IMR-90 (cell line): ENCODE measurements around the gene MGAT1. TPM values are rescaled to one million over a fixed set of nuclear protein-coding genes. Genes with fewer than 3 reads are reported as not detected.
A peak's percentile ranks its signal among the peaks of the same experiment; 100 is the strongest.

Experiments used
- ATAC-seq: fragments of 200-7000 bp; cut with Tn5 transposase; 2 replicates; pipeline ENCODE4 v1.9.1; 2020; ENCODE audit warnings: low read depth, mild to moderate bottlenecking, moderate library complexity
- BruUV-seq: library from RNA; stranded (reverse); fragments of 400-500 nt; replicated peaks from 2 replicates; lab custom pipeline; 2021; lab: Mats Ljungman, UMichigan
- CTCF ChIA-PET: fragments of 300-600 bp; formaldehyde crosslinking; extraction: SDS; loops from one replicate; lab custom pipeline; 2021; ENCODE audit warnings: antibody characterized with exemption; lab: Yijun Ruan, JAX
- POLR2A ChIA-PET: fragments of 300-600 bp; sonication (Branson Sonifier 250); formaldehyde crosslinking; loops from one replicate; lab custom pipeline; 2022; ENCODE audit warnings: antibody characterized with exemption; ENCODE audit not compliant: unreplicated experiment; lab: Charles Lee
- DNase-seq: peaks from one replicate; pipeline ENCODE4 v3.0.0; 2013
- H2AFZ ChIP-seq: replicated peaks from 2 replicates; pipeline ENCODE3; 2013; ENCODE audit warnings: low read length, mild to moderate bottlenecking; ENCODE audit not compliant: poor library complexity
- H2AK5ac ChIP-seq: 2 replicates; pipeline ENCODE4 v1.6.1; 2013; ENCODE audit warnings: low read depth, low read length, inconsistent platforms
- H2AK9ac ChIP-seq: replicated peaks from 2 replicates; pipeline ENCODE3; 2013; ENCODE audit warnings: mild to moderate bottlenecking, low read depth, low read length, moderate library complexity; ENCODE audit not compliant: poor library complexity
- H2BK120ac ChIP-seq: 2 replicates; pipeline ENCODE4 v1.6.1; 2013; ENCODE audit warnings: low read depth, low read length, inconsistent platforms
- H2BK15ac ChIP-seq: 3 replicates; pipeline ENCODE4 v1.6.1; 2013; ENCODE audit warnings: low read depth, low read length, inconsistent platforms
- H2BK20ac ChIP-seq: 2 replicates; pipeline ENCODE4 v1.6.1; 2013; ENCODE audit warnings: low read depth, mild to moderate bottlenecking, inconsistent platforms, low read length, moderate library complexity
- H2BK5ac ChIP-seq: 2 replicates; pipeline ENCODE4 v1.6.1; 2013; ENCODE audit warnings: mild to moderate bottlenecking, low read depth, low read length, inconsistent platforms; ENCODE audit not compliant: poor library complexity, severe bottlenecking
- H3K14ac ChIP-seq: replicated peaks from 2 replicates; pipeline ENCODE4 v1.6.1; 2013; ENCODE audit warnings: low read depth, low read length, inconsistent platforms
- H3K18ac ChIP-seq: 2 replicates; pipeline ENCODE4 v1.6.1; 2013; ENCODE audit warnings: low read depth, low read length, control low read depth
- H3K23ac ChIP-seq: 2 replicates; pipeline ENCODE4 v1.6.1; 2013; ENCODE audit warnings: low read depth, low read length, inconsistent platforms
- H3K27ac ChIP-seq: 2 replicates; pipeline ENCODE4 v1.5.1; 2013; ENCODE audit warnings: mild to moderate bottlenecking, control low read depth, low read length; ENCODE audit not compliant: insufficient read depth
- H3K27me3 ChIP-seq: 2 replicates; pipeline ENCODE4 v1.6.1; 2013; ENCODE audit warnings: low read length; ENCODE audit not compliant: control insufficient read depth, insufficient read depth
- H3K36me3 ChIP-seq: 2 replicates; pipeline ENCODE4 v1.6.1; 2013; ENCODE audit warnings: low read length, mixed read lengths; ENCODE audit not compliant: control insufficient read depth, insufficient read depth
- H3K4ac ChIP-seq: 2 replicates; pipeline ENCODE4 v1.6.1; 2013; ENCODE audit warnings: low read depth, low read length, inconsistent platforms
- H3K4me1 ChIP-seq: 2 replicates; pipeline ENCODE4 v1.6.1; 2013; ENCODE audit warnings: low read length, mixed read lengths; ENCODE audit not compliant: control insufficient read depth, insufficient read depth
- H3K4me2 ChIP-seq: 2 replicates; pipeline ENCODE4 v1.6.1; 2013; ENCODE audit warnings: low read depth, mild to moderate bottlenecking, control low read depth, low read length, moderate library complexity
- H3K4me3 ChIP-seq: 2 replicates; pipeline ENCODE4 v1.5.1; 2013; ENCODE audit warnings: low read depth, mild to moderate bottlenecking, control low read depth, low read length, moderate library complexity; ENCODE audit not compliant: insufficient read depth
- H3K56ac ChIP-seq: 2 replicates; pipeline ENCODE4 v1.6.1; 2013; ENCODE audit warnings: low read length, inconsistent platforms; ENCODE audit not compliant: insufficient read depth; ENCODE audit errors: extremely low read depth
- H3K79me1 ChIP-seq, 2 experiments: 2 replicates each; pipeline ENCODE4 v1.6.1; 2013; ENCODE audit warnings: low read length in 2 of 2, inconsistent platforms in 1 of 2, low read depth in 1 of 2
- H3K9ac ChIP-seq: 2 replicates; pipeline ENCODE4 v1.6.1; 2013; ENCODE audit warnings: low read depth, low read length, control low read depth
- H3K9me1 ChIP-seq: 2 replicates; pipeline ENCODE4 v1.6.1; 2013; ENCODE audit warnings: low read length, inconsistent platforms; ENCODE audit not compliant: insufficient read depth
- H3K9me3 ChIP-seq: 2 replicates; pipeline ENCODE4 v1.6.1; 2013; ENCODE audit warnings: low read length; ENCODE audit not compliant: control insufficient read depth, insufficient read depth
- H4K20me1 ChIP-seq: 2 replicates; pipeline ENCODE4 v1.6.1; 2013; ENCODE audit warnings: low read length, inconsistent platforms; ENCODE audit not compliant: insufficient read depth
- H4K5ac ChIP-seq: 2 replicates; pipeline ENCODE4 v1.6.1; 2013; ENCODE audit warnings: mild to moderate bottlenecking, low read depth, low read length, control low read depth
- H4K8ac ChIP-seq, 2 experiments: 2 replicates each; pipeline ENCODE4 v1.6.1; 2013; ENCODE audit warnings: low read depth in 2 of 2, low read length in 2 of 2, control low read depth in 1 of 2, inconsistent platforms in 1 of 2
- H4K91ac ChIP-seq: 2 replicates; pipeline ENCODE4 v1.6.1; 2013; ENCODE audit warnings: low read depth, low read length, inconsistent platforms; ENCODE audit not compliant: insufficient read depth
- FOS ChIP-seq: fragments of 150-350 bp; IDR thresholded peaks from 2 replicates; pipeline ENCODE4 v1.6.1; 2016; ENCODE audit warnings: low read depth, low read length
- MXI1 ChIP-seq: IDR thresholded peaks from 2 replicates; pipeline ENCODE4 v1.6.1; 2012; ENCODE audit warnings: low read depth, mild to moderate bottlenecking, low read length, moderate library complexity, borderline replicate concordance
- RAD21 ChIP-seq: IDR thresholded peaks from 2 replicates; pipeline ENCODE4 v1.6.1; 2012; ENCODE audit warnings: low read length, improper control_type of control experiment
- SMC3 ChIP-seq: fragments of 150-350 bp; IDR thresholded peaks from 2 replicates; pipeline ENCODE4 v1.6.1; 2016; ENCODE audit warnings: low read depth, mild to moderate bottlenecking, antibody characterized with exemption, low read length, moderate library complexity
- WGBS, 2 experiments: methylation state at CpG; one replicate each; pipeline versions ENCODE4 v1.1.5 to v1.1.7; 2013; ENCODE audit warnings: missing lambda C conversion rate in 2 of 2; ENCODE audit not compliant: insufficient read length in 1 of 2; ENCODE audit errors: extremely low coverage in 2 of 2; 5-methylcytosine and 5-hydroxymethylcytosine counted together
- dilution Hi-C: fragments of 300-500 bp; cut with HindIII; formaldehyde crosslinking; loops from one replicate; pipeline ENCODE4 v1.14.3; 2018; ENCODE audit warnings: low sequenced_read_pairs; ENCODE audit not compliant: unreplicated experiment
- in situ Hi-C: fragments of 300-500 bp; cut with MboI; formaldehyde crosslinking; loops from 3 replicates; pipeline ENCODE4 v1.14.3; 2019; ENCODE audit warnings: low sequenced_read_pairs, inconsistent platforms, mixed read lengths
- intact Hi-C: fragments of 100-400 bp; cut with micrococcal nuclease; formaldehyde crosslinking; loops from 2 replicates; pipeline ENCODE4 v1.10.0; 2022
- polyA plus RNA-seq, 3 experiments: library from polyadenylated mRNA; depleted of rRNA; stranded (reverse); fragments of >200 nt; gene quantifications; 2 replicates each; pipeline ENCODE4 v1.2.3, GENCODE V29; 2012; ENCODE audit warnings: low replicate concordance in 1 of 3
- total RNA-seq: library from RNA; depleted of rRNA; stranded (reverse); fragments of >200 nt; gene quantifications from 2 replicates; pipeline ENCODE4 v1.2.3, GENCODE V29; 2012
- TF ChIP-seq, protein P1 (sequence below): fragments of 150-350 bp; IDR thresholded peaks from 2 replicates; pipeline ENCODE4 v1.6.1; 2017; ENCODE audit warnings: mild to moderate bottlenecking, antibody characterized with exemption, low read length, low read depth

MGAT1 gene
- total and polyA plus RNA-seq, 2 of the 4 experiments (the other 2 are of a cell fraction) = 56.3 to 141 TPM

DNA sequence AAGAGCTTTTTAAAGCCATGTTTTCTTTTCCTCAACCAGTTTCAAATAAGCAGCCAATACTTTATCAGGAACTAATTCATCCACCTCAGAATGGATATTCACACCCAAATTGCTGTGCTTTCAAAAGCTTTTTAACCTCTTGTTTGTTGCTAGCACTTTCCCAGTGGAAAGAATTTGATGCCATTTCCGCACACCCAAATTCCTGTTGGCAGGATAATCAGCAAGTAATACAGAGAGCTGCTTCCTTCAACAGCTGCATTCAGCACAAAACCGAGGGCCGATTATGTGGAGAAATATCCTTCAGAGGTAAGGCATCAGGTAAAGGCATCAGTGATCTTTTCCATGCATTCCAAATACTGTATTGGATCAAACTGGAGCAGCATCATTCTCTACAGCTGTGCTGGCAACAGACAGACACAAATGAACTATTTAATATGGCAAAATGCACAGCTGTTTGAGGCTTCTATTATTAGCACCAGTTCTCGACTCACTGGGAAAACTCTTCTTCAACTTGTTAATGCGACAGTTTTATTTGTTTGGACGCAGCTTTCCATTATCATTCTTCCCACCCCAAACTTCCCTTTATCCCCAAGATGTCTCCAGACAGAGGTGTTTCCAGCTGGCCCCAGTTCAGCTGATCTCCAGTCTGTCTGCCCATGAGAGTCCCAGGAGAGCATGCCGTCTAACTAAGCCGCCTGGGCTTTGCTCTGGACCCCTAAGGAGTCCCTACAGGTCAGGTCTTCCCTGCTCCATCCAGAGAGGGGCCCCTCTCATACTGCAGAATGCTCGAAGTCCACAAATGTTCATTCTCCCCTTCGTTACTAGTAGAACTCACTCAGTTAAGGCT lies 22.2 kb upstream of the MGAT1 start:
- H2AK9ac ChIP-seq = no peak overlapping the region
- ChIA-PET POLR2A (no interaction called here), CTCF (interaction anchor here (0.9 kb wide), 1 partner anchor 224 kb away, joined by 3 read pairs; no protein-coding TSS in a partner anchor)
- H3K9ac ChIP-seq = no peak overlapping the region
- H4K20me1 ChIP-seq = no peaks in the 10 kb centered on the region
- no peak for DNase-seq
- H3K4ac ChIP-seq = no peak overlapping the region
- H3K14ac ChIP-seq = 0 out of 2 replicates have a peak overlapping the region, but pooled peaks have one; percentile 12
- no peaks in the 10 kb centered on the region for H3K9me3 ChIP-seq
- no peak overlapping the region for H3K4me2 ChIP-seq
- no peak overlapping the region for H2BK120ac ChIP-seq
- no peak overlapping the region for H4K5ac ChIP-seq
- no peak overlapping the region for H2BK5ac ChIP-seq
- H2BK15ac ChIP-seq = no peak overlapping the region
- no peak overlapping the region for H4K8ac ChIP-seq
- 55% methylated on average over 5 of the region's 10 CpGs; no CpG with 5 or more reads in 1 of the 2 experiments for WGBS, 2 experiments
- no TSS peak for BruUV-seq
- no peak overlapping the region for H2AFZ ChIP-seq
- dilution Hi-C loops = no loop called here
- 0 out of 2 replicates have a peak overlapping the region, but pooled peaks have one; percentile 6 for H3K18ac ChIP-seq
- H2BK20ac ChIP-seq = no peak overlapping the region
- H4K91ac ChIP-seq = no peak overlapping the region
- no peak overlapping the region for H2AK5ac ChIP-seq
- H3K23ac ChIP-seq = no peak overlapping the region
- H3K9me1 ChIP-seq = peaks cover 8% of the 10 kb centered on the region
- ATAC-seq = no peak
- H3K4me3 ChIP-seq = no peak overlapping the region
- peaks cover under 1% of the 10 kb centered on the region for H3K36me3 ChIP-seq
- peaks cover 2% of the 10 kb centered on the region in 2 experiments; a peak in 2 of 4 replicates for H3K79me1 ChIP-seq
- TF ChIP-seq FOS (no peak), SMC3 (no peak), RAD21 (no peak), MXI1 (no peak)
- TF ChIP-seq, protein P1, sequence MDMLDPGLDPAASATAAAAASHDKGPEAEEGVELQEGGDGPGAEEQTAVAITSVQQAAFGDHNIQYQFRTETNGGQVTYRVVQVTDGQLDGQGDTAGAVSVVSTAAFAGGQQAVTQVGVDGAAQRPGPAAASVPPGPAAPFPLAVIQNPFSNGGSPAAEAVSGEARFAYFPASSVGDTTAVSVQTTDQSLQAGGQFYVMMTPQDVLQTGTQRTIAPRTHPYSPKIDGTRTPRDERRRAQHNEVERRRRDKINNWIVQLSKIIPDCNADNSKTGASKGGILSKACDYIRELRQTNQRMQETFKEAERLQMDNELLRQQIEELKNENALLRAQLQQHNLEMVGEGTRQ = no peak
- no peak overlapping the region for H3K27ac ChIP-seq
- H3K27me3 ChIP-seq = no peaks in the 10 kb centered on the region
- peaks cover 14% of the 10 kb centered on the region for H3K4me1 ChIP-seq
- intact Hi-C loops = no loop called here
- H3K56ac ChIP-seq = no peak overlapping the region
- in situ Hi-C loops = no loop called here
